Esophagus squamous epithelium (tissue), 4 donors: Measurements from ENCODE around the gene MBLAC1.

Source experiments
- CTCF ChIP-seq, 6 experiments: fragments of 450-650 bp in 4 of 6; fragments of 200-600 bp in 2 of 6; sonication (generic) in 2 of 6; IDR thresholded peaks; one replicate each; pipeline ENCODE4 v1.5.1; 2016 to 2019; ENCODE audit warnings: antibody characterized with exemption in 6 of 6, mild to moderate bottlenecking in 4 of 6, moderate library complexity in 4 of 6
- POLR2A ChIP-seq, 4 donors: fragments of 450-650 bp; IDR thresholded peaks; one replicate each; pipeline ENCODE4 v1.6.1; 2017; ENCODE audit warnings: antibody characterized with exemption in 4 of 4, mild to moderate bottlenecking in 4 of 4, moderate library complexity in 3 of 4

GRCh38 chr7:100106633-100107032 is 20.1 kb upstream of the MBLAC1 start:
- TF ChIP-seq CTCF (IDR thresholded peaks at IDR 0.05): no peak
- TF ChIP-seq POLR2A (IDR thresholded peaks at IDR 0.05): no peak
